Adrenal gland (tissue), 5 donors: ENCODE results near the gene HSPA12B.

Source experiments
- CTCF ChIP-seq, 6 experiments: fragments of 450-650 bp in 4 of 6; fragments of 200-600 bp in 2 of 6; sonication (generic) in 1 of 6; IDR thresholded peaks; 1 replicate in 5 of 6; 2 replicates in 1 of 6; pipeline versions ENCODE4 v1.5.1 to v1.8.0; 2016 to 2021; ENCODE audit warnings: antibody characterized with exemption in 6 of 6, mild to moderate bottlenecking in 2 of 6, moderate library complexity in 1 of 6
- POLR2A ChIP-seq, 2 donors: fragments of 450-650 bp; IDR thresholded peaks; one replicate each; pipeline ENCODE4 v1.6.1; 2017; ENCODE audit warnings: antibody characterized with exemption in 2 of 2, mild to moderate bottlenecking in 2 of 2, moderate library complexity in 1 of 2
- donor health status: DM: no; HTN: no; CAD: no.

- no peak for TF ChIP-seq CTCF (IDR thresholded peaks at IDR 0.05)
- TF ChIP-seq POLR2A (IDR thresholded peaks at IDR 0.05), result no peak
Measured at GRCh38 chr20:3798373-3798768, 65.9 kb downstream of the HSPA12B start.
